ENCODE data around the gene WDR81.

GRCh38 chr17:1727258-1727789 is 2.8 kb downstream of the WDR81 start:
- TF ChIP-seq FOS (IDR thresholded peaks at IDR 0.05; ENCODE audit: borderline replicate concordance, extremely low read depth, insufficient read length) (no peak), POLR2A (IDR thresholded peaks at IDR 0.05; ENCODE audit: low read depth, low read length) (no peak)

All from GM12878 (cell line).